NCI-H2081 (cell line): ENCODE measurements around the gene FAM120AOS.
"Not testable (repeated sequence)": the region's sequence is repeated elsewhere in the genome, so short reads cannot be mapped to it uniquely, and the experiment has no call there.

Experiments
- DNase-seq, 2 experiments: peaks; one replicate each; lab custom pipeline; 2025; lab: John Stamatoyannopoulos, UW

The FAM120AOS gene

DNA sequence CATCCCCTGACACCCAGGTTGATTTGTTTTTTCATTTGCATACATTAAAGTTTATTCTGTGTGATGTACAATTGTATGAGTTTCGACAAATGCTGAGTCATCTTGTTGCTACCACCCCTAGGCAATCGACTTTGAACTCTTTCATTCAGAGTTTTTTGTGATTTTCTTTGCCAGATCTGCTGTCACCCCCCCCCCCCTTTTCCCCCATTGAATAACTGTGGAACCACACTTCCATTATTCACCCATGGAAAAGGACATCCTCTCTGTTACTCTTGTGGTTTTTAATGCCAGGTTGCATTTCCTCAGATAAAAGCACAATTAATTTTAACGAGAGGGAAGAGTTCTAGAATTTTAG lies 13.7 kb upstream of the FAM120AOS start:
- DNase-seq, result no peak

DNA sequence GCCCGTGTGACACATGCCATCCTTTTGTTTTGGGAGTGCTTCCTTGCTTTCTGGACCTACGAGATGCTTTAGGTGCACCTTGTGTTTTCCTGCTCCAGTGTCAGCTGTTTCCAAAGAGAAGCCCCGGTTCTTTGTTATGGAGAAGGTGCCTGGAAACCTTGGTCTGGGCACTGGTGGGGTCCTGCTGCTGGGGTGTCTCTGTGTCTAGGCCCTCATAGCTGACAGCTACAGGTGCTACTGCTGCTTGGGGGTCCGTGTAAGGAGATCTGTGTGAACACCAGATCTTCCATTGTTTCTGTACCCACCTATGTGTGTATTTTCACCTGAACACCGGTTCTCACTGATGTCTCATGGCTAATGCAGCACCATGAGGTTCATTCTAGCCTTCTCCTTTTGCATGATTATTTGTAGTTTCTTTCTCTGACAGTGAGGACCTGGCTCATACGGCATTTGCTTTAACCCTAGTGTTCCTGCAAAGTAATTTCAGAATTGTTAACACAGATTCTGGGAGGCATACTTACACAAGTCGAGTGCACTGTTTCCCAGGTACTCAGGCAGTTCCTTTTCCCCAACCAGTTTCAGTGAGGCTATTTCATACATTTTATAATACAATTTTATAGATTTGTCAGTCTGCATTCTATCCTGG lies 13.2 kb upstream of the FAM120AOS start:
- no peak for DNase-seq

DNA sequence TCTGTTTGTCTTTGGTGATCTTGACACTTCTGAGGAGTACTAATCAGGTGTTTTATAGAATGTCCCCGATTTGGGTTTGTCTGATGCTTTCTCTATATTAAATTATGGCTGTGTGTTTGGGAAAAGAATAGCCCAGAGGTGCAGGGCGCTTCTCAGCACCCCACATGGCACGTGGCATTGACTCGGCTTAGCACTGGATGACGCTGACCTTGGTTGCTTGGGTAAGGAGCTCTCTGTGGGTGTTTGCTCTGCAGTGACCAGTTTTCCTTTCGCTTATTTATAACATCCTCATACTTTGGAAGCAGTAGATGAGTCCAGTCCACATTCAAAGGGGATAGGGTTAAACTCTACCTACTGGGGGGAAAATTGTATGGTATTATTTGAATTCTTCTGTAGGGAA lies 12.5 kb upstream of the FAM120AOS start:
- DNase-seq, result no peak

DNA sequence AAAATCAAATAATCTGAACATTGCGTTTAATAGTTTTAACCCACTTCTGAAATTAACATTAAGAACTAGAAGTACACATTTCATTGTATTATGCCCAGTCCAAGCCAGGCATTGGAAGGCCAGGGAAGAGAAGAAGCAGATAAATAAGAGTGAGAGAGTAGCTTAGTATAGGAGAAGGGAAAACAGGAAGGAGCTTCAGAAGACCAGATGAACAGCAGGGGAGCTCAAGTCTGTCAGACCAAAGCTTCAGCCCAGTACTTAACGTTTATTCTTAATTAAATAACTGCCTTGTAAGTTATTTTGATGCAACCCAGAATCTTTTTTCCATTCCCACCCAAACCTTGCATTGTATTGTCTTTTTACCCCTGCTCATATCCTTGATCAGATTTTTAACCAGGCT lies 11.5 kb upstream of the FAM120AOS start:
- no peak for DNase-seq

DNA sequence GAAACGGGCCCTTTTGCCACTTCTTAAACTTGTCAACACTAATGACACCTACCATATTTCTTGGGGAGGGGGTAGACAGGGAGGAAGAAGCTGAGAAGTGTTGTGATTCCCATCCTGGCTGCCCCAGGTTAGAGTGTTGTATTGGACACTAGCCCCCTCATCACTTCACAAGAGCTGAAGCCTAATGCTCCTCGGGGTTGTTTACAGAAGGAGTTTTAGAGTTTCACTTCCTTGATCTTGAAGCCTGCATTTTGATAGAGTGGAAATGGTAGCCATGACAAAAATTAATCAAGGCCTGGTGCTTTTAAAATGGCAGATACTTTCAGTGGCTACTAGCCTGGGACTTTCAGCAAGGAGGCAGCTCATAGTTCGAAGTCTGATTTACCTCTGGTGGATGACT lies 11.0 kb upstream of the FAM120AOS start:
- no peak for DNase-seq

DNA sequence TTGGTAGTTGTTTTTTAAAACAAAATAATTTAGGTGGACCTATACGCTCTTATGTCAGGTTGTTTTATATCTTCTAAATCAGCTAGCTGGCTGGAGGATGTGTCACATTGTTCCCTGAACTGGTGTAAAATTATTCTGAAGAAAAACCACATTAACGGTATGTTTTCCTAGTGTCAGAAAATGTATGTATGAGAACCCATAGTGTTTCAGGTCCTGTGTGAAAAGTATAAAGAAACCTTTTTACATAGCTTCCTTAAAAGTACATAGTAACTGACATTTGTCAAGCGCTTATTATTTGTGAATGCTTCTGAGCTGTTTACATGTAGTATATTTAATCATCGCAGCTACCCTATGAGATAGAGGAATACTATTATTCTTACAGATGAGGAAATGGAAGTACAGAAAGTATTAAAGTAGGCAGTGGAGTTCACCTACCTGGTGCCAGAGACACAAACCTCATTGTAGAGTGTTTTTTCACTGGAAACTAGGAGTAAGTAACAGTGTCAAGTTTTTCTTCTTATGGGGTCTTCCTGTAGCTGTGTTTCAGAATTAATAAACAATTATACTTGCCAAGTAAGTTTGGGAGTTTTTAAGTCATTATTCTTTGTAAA lies 10.4 kb upstream of the FAM120AOS start:
- DNase-seq, result no peak

DNA sequence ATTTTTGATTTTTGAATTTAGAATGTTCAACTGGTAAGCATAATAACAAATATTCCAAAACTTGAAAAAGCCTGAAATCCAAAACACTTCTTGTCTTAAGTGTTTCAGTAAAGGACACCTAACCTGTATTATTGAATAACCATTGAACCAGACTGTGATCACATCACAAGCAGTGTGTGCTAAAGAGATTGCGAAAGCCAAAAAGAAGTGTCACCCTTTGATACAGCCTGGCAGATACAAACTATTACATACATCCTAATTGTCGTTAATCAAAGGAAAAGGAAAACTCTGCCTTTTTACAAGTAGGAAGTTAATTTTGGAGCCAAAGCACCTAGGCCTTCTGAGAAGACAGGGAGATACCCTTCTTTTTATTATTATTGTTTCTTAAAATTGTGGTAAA lies 8.4 kb upstream of the FAM120AOS start:
- no peak for DNase-seq

DNA sequence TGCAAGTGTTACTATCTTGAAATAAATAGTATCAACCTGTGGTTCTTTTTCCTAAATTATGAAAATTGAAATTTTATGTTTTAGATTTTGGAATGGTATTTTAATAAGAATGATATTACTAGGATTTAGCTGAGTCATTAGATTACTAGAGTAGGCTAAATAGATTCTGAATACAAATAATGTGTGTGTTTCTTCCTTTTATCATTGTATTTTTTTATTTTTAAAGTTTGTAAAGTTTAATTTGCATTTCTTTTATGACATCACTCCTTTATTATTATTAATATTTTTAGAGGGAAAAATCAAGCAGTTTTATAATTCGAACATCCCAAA lies 8.0 kb upstream of the FAM120AOS start:
- no peak for DNase-seq

DNA sequence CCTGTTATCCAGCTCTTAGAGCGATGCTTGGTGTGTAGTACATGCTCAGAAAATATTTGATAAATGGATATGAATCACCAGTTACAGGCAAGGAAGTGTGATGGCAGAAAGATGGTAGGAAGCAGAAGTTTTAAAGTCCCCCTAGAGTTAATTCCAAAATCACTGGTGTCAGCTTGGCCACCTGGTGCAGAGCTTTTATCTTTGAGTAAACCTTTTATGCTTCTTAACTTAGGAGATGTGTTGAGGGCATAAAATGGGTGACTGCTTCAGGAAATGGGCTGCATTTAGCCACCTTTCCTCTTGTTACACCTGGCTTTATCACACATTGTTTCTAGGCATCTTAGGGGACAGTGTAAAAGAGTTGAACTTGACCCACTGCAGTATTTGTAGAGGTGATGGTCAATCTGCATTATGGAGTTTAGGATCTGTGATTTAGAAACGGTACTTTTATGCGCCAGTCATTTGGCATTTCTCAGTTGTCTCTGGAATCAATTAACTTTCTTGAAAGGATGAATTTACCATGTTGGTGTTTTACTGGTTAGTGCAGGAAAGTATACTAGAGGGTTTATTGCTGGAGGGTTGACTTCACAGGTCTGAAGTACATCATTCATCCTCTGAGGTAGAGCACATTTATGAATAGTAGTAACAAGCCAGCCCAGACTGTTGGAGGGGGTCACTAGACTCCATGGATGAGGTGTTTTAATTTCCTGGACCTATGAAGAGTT lies 7.5 kb upstream of the FAM120AOS start:
- no peak for DNase-seq

DNA sequence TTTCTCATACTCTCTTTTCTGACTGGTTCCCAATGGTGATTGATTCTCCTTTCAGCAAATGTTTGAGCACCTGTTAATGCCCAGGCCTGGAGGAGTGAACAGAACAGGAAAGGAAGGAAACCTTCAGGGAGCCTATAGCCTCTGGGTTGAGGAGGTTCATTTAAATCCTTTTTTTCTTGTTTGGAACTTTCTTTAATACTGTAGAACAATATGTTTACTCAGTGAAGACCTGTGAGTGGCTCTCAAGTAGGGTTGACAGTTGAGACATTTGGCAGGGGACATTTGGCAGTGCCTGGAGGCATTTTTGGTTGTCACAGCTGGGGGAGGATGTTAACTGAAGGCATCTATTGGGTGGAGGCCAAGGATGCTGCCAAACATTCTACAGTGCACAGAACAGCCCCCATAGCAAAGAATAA lies 6.1 kb upstream of the FAM120AOS start:
- peak in 1 of 2 experiments; percentile 5 for DNase-seq

DNA sequence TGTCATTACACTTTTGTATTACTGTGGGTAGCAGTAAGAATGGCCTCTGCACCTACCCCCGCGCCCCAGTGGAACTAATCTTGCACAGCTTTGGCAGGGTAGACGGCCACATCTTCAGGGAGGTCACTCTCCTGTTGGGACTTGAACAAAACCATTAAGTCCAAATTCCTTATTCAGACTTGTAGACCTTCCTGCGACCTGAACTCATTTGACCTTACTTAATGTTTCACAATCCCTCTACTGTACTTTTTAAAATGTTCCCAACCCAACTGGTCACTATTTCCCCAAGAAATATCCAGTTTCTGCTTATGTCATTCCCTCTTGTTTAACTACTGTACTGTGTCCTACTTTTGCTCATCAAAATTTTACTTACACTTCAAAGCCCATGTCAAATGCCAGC lies 5.3 kb upstream of the FAM120AOS start:
- no peak for DNase-seq

DNA sequence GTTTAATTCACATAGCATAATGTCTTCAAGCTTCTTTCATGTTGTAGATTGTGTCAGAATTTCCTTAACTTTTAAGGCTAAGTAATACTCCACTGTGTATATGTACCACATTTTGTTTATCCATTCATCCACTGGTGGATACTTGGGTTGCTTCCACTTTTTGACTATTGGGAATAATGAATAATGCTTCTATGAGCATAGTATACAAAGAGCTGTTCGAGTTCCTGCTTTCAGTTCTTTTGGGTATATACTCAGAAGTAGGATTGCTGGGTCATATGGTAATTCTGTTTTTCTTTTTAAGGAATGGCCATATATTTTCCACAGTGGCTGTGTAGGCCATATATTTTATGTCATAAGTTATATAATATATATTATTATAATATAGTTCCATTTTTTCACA lies 3.6 kb upstream of the FAM120AOS start:
- no peak for DNase-seq

DNA sequence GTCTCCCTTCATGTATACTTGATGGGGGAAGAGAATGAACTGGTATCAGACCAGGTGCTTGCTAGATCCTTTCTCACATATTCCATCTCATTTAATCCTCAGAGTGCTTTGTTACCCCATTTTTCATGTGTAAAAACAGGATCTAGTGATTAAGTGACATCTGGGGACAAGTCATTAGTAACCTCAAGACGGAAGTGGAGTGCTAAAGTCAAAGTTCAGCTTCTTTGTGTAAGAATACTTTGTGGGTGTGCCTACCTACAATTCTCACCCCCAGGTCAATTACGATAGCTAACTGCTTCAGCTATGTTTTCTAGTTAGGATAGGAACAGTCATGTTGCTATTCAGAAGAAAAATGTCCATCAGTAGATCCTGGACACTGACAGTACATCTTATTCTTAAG lies 3.1 kb upstream of the FAM120AOS start:
- no peak for DNase-seq

DNA sequence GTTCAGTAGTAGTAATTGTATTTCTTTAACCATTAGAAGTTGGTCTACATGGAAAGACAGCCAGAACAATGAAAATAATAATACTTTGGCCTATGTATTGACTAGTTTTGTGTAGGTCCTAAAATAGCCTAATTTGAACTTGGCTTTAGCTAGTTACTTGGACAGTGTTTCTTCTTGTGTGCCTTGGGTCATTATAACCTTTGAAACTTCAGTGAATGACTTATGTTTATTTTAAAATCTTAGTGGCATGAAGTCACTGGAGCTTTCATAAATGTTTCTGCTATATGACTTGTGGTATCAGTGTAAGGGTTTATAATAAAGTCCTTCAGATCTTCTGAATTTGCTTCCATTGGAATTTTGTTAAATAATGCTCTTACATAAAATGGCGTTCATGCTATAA lies 2.6 kb upstream of the FAM120AOS start:
- DNase-seq, result no peak

DNA sequence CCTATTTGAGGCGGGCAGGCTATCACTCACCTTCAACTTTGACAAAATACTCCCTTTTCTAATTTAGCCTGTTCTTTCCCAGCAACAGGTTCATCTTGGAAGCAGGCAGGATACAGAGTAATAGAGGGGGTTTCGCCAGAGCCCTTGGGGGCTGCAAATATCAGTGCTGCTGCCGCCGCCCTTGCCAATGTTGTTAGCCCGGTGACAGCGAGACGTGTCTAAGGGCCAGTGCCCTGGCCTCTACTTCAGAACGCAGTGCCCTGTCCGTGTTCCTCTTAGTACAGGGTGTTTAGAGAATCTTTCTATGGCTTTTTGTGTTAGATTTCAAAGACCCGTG lies 703 bp downstream of the FAM120AOS start:
- no peak for DNase-seq

DNA sequence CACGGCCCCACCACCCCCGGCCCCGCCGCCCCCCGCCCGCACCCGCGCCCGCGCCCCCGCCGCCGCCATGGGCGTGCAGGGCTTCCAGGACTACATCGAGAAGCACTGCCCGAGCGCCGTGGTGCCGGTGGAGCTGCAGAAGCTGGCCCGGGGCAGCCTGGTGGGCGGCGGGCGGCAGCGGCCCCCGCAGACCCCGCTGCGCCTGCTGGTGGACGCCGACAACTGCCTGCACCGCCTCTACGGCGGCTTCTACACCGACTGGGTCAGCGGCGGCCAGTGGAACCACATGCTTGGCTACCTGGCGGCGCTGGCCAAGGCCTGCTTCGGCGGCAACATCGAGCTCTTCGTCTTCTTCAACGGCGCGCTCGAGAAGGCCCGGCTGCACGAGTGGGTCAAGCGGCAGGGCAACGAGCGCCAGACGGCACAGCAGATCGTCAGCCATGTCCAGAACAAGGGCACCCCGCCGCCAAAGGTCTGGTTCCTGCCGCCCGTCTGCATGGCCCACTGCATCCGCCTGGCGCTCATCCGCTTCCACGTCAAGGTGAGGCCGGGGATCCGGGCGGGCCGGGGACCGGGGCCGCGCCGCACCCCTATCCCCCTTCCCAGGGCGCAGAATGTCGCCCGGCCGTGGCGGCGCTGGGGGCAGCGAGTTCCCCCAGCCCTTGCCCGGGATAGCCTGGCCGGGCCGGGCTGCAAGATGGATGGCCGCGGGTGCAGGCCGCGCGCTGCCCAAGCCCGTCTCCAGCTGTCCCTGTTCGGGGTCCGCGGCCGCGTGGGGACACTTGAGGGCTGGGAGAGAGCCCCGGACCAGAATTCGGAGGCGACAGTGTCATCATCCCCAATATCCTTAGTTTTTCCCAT lies 1.3 kb downstream of the FAM120AOS start:
- DNase-seq, result peak; percentile 28 to 55

DNA sequence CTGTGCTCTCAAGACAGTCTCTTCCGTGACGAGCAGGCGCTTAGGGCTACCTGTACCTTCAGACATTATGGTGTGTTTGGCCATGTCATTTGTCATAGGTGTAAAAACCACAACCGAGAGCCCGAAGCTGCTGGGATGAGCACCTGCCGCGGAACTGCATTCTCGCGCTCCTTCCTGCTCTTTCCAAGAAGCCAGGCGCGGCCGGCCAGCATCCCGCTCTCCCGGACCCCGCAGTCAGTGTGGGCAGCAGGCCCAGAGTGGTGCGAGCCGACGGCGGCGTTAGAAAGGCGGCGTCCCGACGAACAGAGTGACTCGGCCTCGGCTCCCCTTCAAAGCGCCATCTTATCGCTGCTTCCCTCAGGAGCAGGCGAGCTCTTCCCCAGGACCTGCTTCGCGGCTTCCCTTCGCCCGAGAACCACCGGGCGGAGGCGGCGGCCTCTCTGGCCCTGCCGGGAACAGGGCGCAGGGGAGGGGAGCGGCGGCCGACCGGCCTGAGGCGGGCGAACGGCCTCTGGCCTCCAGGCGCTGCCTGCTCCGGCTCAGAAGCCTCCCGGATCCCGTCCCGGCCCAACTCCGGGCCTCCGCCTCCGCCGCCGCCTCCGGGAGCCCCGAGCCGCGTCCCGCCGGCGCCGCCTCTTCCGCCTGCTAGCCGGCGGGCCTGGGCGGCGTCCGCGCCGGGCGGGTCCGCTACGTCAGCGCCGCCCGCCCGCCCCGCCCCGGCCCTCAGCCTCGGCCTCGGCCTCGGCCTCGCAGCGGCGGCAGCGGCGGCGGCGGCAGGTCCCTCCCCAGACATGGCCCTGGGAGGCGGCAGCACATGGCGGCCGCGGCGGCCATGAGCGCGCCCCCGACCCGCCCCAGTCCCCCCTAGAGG lies 2.2 kb downstream of the FAM120AOS start, which contains the start of gene FAM120A:
TSS of gene FAM120A (plus strand) at position 741 of the 871 bp plus-strand sequence. CDS start 231 bp downstream, outside the sequence.
- DNase-seq, result peak; percentile 76 to 86

DNA sequence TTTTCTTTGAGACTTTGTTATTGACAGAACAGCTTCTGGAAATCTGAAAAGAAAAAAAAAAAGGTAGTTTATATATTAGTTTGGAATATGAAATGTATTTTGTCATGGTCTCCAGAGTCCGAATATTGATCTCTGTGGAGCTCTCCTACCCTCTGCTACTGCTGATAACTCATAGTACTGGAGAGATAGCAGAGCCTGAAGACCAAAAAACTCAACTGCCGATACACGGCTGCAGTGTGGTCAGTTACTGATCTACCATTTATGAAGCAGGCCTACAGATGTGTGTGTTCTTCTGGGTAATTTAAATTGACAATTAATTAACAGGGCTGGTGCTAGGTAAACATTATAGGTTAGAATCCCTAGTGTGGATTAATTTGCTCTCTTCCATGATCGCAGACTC lies 5.7 kb downstream of the FAM120AOS start:
- DNase-seq, result no peak

DNA sequence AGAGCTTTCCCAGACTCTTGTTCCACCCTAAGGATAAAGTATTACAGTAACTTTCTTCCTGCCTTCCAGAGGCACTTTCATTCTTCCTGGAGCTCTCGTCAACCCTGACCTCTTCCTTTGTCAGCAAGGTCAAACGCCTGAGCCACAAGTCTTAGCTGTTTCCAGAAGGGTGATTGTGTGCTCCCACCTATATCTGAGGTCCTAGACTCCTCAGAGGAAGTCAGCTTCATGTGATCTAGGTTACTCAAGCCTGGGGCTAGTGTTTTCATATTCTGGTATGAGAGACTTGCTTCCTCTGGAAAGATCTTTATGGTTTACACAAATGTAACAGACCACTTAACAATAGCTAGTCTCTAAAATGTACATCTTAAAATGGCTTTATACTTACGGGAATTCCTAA lies 7.3 kb downstream of the FAM120AOS start:
- no peak for DNase-seq

DNA sequence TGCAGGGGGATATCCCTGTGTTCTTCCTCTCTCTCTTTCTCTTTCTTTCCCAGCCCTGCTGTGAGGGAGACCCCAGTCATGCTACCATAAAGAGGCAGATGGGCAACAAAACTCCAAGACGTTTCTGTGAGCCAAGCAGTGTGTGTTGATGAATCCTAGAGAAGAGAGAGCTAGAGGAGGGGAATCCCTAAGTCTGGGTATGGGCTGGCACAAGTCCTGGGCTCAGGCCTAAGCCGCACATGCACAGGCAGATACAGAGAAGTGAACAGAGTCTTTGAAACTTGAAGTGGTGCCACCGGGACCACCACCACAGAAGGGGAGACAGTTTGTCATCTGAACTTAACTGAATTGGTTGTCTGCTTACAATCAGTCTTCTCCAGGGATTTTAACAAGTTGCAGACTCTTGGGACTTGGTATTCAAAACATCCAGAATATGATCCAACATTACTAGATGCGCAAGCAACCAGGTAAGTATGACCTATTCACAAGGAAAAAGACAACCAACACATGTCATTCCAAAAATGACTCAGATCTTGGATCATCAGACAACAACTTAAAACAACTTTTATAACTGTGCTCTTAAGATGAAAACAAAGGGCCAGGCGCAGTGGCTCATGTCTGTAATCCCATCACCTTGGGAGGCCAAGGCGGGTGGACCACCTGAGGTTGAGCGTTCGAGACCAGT lies 12.3 kb downstream of the FAM120AOS start:
- DNase-seq, result no peak

DNA sequence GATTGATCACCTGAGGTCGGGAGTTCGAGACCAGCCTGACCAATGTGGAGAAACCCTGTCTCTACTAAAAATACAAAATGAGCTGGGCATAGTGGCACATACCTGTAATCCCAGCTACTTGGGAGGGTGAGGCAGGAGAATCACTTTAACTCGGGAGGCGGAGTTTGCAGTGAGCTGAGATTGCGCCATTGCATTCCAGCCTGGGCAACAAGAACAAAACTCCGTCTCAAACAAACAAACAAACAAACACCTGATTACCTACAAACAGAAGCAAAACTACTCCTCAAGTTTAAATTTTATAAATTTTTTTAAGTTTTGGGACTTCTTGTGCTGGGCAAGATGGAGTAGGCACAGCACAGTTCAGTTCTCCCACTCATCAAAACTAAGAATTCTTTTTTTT lies 14.1 kb downstream of the FAM120AOS start:
- DNase-seq, result not testable (repeated sequence)
